Measurements from ENCODE around the gene ITGBL1. TPM values are rescaled to one million over a fixed set of nuclear protein-coding genes. Genes with fewer than 3 reads are reported as not detected.

The ITGBL1 gene
- polyA plus RNA-seq, 1 experiment, result 73.7 TPM

GRCh38 chr13:101757446-101758039, 305.1 kb downstream of the ITGBL1 start:
- peaks cover 2% of the 10 kb centered on the region; the same call in 1 of the 2 replicates for H3K27me3 ChIP-seq (ENCODE audit: control insufficient read depth, insufficient read depth, low read length)
- no peak for DNase-seq (ENCODE audit: low read depth)
- ChIA-PET POLR2A (no interaction called here), CTCF (interaction anchor here (0.7 to 3.6 kb wide), 12 partner anchors 16 to 612 kb away, joined by 3 to 28 read pairs (median 4); no protein-coding TSS in a partner anchor)
- TF ChIP-seq, protein P1, sequence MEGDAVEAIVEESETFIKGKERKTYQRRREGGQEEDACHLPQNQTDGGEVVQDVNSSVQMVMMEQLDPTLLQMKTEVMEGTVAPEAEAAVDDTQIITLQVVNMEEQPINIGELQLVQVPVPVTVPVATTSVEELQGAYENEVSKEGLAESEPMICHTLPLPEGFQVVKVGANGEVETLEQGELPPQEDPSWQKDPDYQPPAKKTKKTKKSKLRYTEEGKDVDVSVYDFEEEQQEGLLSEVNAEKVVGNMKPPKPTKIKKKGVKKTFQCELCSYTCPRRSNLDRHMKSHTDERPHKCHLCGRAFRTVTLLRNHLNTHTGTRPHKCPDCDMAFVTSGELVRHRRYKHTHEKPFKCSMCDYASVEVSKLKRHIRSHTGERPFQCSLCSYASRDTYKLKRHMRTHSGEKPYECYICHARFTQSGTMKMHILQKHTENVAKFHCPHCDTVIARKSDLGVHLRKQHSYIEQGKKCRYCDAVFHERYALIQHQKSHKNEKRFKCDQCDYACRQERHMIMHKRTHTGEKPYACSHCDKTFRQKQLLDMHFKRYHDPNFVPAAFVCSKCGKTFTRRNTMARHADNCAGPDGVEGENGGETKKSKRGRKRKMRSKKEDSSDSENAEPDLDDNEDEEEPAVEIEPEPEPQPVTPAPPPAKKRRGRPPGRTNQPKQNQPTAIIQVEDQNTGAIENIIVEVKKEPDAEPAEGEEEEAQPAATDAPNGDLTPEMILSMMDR (IDR thresholded peaks at IDR 0.05; ENCODE audit: insufficient read depth, low read depth, low read length), result peak; percentile 57
- no peaks in the 10 kb centered on the region for H3K36me3 ChIP-seq (ENCODE audit: control insufficient read depth, insufficient read depth, low read length)
- no peak overlapping the region for H3K4me3 ChIP-seq (ENCODE audit: low read depth, low read length)

DNA sequence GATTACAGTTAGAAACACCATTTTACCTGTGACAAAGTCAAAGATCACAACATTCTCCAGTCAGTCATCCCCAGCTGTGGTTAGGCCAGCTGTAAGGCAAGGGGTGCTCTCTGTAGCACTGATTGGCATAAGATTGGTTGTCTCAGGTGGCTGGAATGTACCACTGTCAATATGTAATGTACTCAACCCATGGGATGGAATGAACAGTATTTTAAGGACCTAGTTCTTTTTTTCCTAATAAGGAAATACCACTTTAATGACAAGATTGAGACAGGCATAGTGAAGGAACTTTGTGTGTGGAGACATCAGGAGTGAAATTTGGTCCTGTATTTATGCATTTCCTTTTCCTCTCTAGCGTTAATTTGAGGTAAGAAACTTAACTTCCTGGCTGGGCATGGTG, 310.7 kb downstream of the ITGBL1 start:
- H3K36me3 ChIP-seq (ENCODE audit: control insufficient read depth, insufficient read depth, low read length), result no peaks in the 10 kb centered on the region
- no peak overlapping the region for H3K4me3 ChIP-seq (ENCODE audit: low read depth, low read length)
- TF ChIP-seq, protein P1 (IDR thresholded peaks at IDR 0.05; ENCODE audit: insufficient read depth, low read depth, low read length), result no peak
- ChIA-PET POLR2A (no interaction called here), CTCF (no interaction called here)
- H3K27me3 ChIP-seq (ENCODE audit: control insufficient read depth, insufficient read depth, low read length), result peaks cover 2% of the 10 kb centered on the region; the same call in 1 of the 2 replicates
- DNase-seq (ENCODE audit: low read depth), result no peak

Other genes with a start within 250 kb of the ITGBL1 start
- 2.9 and 3.7 TPM in 2 replicates for gene NALCN, start 36.2 kb upstream of the ITGBL1 start, polyA plus RNA-seq (2011; rRNA removed)